SU-DHL-6 (cell line): ENCODE measurements around the gene ZSCAN10.

Experiments
- CTCF ChIP-seq: fragments of 200-600 bp; sonication (generic); IDR thresholded peaks from one replicate; pipeline ENCODE4 v1.5.1; 2017; ENCODE audit warnings: antibody characterized with exemption, mild to moderate bottlenecking, low read length, moderate library complexity; ENCODE audit not compliant: insufficient read depth, poor library complexity, severe bottlenecking
- EZH2phosphoT487 ChIP-seq: fragments of 200-600 bp; sonication (generic), shearing (Covaris generic); conservative IDR thresholded peaks from 2 replicates; pipeline ENCODE4 v1.6.1; 2018; ENCODE audit warnings: mild to moderate bottlenecking, antibody characterized with exemption, low read length, moderate library complexity, mixed read lengths

- TF ChIP-seq CTCF (no peak), EZH2phosphoT487 (no peak)
Measured at GRCh38 chr16:3047387-3047720, 51.7 kb downstream of the ZSCAN10 start.
